Stimulated activated memory B cell treated with anti-CD40 and anti-IgM and Interleukin-4, amounts not matched to agents 10 μg/mL and 1 μg/mL and 100 μg/mL, for 72 hours (primary cell): ENCODE results near the gene ADH7.
"Not testable (repeated sequence)": the region's sequence is repeated elsewhere in the genome, so short reads cannot be mapped to it uniquely, and the experiment has no call there.

Source experiments
- ATAC-seq: fragments of 150-1000 bp; cut with Tn5 transposase; 2 replicates; pipeline ENCODE4 v1.10.0; 2021
- H3K27ac Mint-ChIP-seq: one replicate; pipeline ENCODE4 v1.8.0; 2022; ENCODE audit warnings: mild to moderate bottlenecking, mixed read lengths
- H3K27me3 Mint-ChIP-seq: one replicate; pipeline ENCODE4 v1.8.0; 2022; ENCODE audit warnings: mixed read lengths
- H3K36me3 Mint-ChIP-seq: one replicate; pipeline ENCODE4 v1.8.0; 2022; ENCODE audit warnings: mixed read lengths
- H3K4me1 Mint-ChIP-seq: one replicate; pipeline ENCODE4 v1.8.0; 2022; ENCODE audit warnings: mixed read lengths
- H3K4me3 Mint-ChIP-seq: one replicate; pipeline ENCODE4 v1.8.0; 2022; ENCODE audit warnings: mild to moderate bottlenecking, moderate library complexity, mixed read lengths
- H3K9me3 Mint-ChIP-seq: one replicate; pipeline ENCODE4 v1.8.0; 2022; ENCODE audit warnings: mixed read lengths

ADH7 gene

GRCh38 chr4:99403380-99404184 lies 31.6 kb downstream of the ADH7 start:
- Mint-ChIP-seq H3K4me3 (no peak overlapping the region), H3K36me3 (no peaks in the 10 kb centered on the region), H3K9me3 (no peaks in the 10 kb centered on the region), H3K4me1 (peaks cover 15% of the 10 kb centered on the region), H3K27me3 (no peaks in the 10 kb centered on the region), H3K27ac (no peak overlapping the region)
- ATAC-seq: no peak

DNA sequence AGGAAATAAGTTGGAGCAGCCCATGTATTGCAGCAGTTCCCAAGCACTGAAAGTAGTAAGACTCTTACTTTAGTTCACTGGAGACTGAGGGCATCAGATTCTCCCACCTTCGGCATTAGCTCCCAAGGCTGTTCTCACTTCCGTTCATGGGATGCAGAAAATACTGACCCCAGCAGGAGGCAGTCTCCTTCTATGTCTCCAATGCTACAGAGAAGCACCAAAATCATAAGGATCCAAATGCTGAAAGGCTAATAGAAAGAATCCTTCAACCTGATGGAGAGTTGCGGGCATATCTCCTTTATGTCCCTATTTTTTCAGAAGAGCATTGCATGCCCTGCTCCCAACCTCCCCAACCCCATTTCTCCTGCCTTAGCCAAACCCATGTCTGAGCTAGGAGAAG lies 32.4 kb downstream of the ADH7 start:
- ATAC-seq: no peak
- Mint-ChIP-seq H3K4me1 (peaks cover 15% of the 10 kb centered on the region), H3K27ac (no peak overlapping the region), H3K4me3 (no peak overlapping the region), H3K36me3 (no peaks in the 10 kb centered on the region), H3K9me3 (no peaks in the 10 kb centered on the region), H3K27me3 (no peaks in the 10 kb centered on the region)

DNA sequence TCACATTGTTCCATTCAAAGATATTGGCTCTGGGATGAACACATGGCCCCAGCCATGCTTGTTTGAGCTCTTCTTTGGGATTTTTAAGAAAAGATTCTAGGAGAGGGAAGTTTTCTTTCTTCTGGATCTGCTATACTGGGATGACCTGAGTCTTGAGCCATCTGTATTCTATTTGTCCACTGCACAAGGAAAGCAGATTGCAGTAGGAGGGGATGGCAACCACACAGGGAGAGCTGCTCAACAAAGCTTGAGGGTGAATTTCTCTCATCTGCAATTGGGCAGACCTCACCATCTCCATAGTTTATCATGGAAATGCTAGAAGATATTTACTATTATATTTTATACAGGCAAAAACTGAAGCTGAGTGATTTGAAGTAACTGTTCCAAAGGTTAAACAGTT lies 34.3 kb downstream of the ADH7 start:
- Mint-ChIP-seq H3K27ac (no peak overlapping the region), H3K9me3 (no peaks in the 10 kb centered on the region), H3K36me3 (no peaks in the 10 kb centered on the region), H3K4me3 (no peak overlapping the region), H3K27me3 (no peaks in the 10 kb centered on the region), H3K4me1 (peaks cover 15% of the 10 kb centered on the region)
- ATAC-seq: no peak

DNA sequence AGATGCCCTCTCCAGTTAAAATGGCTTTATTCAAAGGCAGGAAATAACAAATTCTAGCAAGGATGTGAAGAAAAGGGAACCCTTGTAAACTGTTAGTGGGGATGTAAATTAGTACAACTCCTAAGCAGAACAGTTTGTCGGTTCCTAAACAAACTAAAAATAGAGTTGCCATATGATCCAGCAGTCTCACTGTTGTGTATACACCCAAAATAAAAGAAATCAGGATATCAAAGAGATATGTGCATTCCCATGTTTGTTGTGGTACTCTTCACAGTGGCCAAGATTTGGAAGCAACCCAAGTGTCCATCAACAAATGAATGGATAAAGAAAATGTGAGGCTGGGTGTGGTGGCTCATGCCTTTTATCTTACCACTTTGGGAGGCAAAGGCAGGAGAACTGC lies 36.1 kb downstream of the ADH7 start:
- Mint-ChIP-seq H3K27ac (no peak overlapping the region), H3K36me3 (no peaks in the 10 kb centered on the region)

GRCh38 chr4:99395595-99396364 lies 39.4 kb downstream of the ADH7 start:
- ATAC-seq: no peak
- H3K9me3 Mint-ChIP-seq: peaks cover 6% of the 10 kb centered on the region

More for the DNA sequence above, 36.1 kb downstream of the ADH7 start:
- no peaks in the 10 kb centered on the region for H3K9me3 Mint-ChIP-seq
- no peaks in the 10 kb centered on the region for H3K4me1 Mint-ChIP-seq
- no peaks in the 10 kb centered on the region for H3K27me3 Mint-ChIP-seq
- H3K4me3 Mint-ChIP-seq: no peak overlapping the region
- no peak for ATAC-seq

GRCh38 chr4:99394896-99395295 lies 40.2 kb downstream of the ADH7 start:
- Mint-ChIP-seq H3K4me3 (no peak overlapping the region), H3K4me1 (no peaks in the 10 kb centered on the region), H3K36me3 (no peaks in the 10 kb centered on the region), H3K27me3 (peaks cover 9% of the 10 kb centered on the region), H3K27ac (no peak overlapping the region), H3K9me3 (peaks cover 7% of the 10 kb centered on the region)
- ATAC-seq: no peak

More at GRCh38 chr4:99395595-99396364, 39.4 kb downstream of the ADH7 start:
- H3K36me3 Mint-ChIP-seq: no peaks in the 10 kb centered on the region
- no peaks in the 10 kb centered on the region for H3K4me1 Mint-ChIP-seq
- no peak overlapping the region for H3K4me3 Mint-ChIP-seq
- no peak overlapping the region for H3K27ac Mint-ChIP-seq
- peaks cover 9% of the 10 kb centered on the region for H3K27me3 Mint-ChIP-seq

DNA sequence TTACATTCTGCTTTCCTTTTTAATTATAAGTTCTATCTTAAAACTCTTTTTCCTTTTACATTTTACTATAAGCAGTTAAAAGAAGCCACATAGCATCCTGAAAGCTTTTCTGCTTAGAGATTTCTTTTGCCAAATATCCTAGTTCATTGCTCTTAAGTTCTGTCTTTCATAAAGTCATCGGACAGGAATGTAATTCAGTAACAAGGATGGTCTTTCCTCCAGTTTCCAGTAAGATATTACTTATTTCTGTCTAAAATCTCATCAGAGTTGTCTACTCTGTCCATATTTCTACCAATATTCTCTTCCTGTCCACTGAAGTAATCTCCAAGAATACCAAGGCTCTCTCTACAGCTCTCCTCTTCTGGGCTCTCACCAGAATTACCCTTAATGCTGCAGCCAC lies 45.1 kb downstream of the ADH7 start:
- no peaks in the 10 kb centered on the region for H3K36me3 Mint-ChIP-seq
- H3K4me3 Mint-ChIP-seq: no peak overlapping the region
- ATAC-seq: no peak
- H3K27me3 Mint-ChIP-seq: peaks cover 9% of the 10 kb centered on the region
- H3K27ac Mint-ChIP-seq: no peak overlapping the region
- no peaks in the 10 kb centered on the region for H3K4me1 Mint-ChIP-seq
- peaks cover 7% of the 10 kb centered on the region for H3K9me3 Mint-ChIP-seq

DNA sequence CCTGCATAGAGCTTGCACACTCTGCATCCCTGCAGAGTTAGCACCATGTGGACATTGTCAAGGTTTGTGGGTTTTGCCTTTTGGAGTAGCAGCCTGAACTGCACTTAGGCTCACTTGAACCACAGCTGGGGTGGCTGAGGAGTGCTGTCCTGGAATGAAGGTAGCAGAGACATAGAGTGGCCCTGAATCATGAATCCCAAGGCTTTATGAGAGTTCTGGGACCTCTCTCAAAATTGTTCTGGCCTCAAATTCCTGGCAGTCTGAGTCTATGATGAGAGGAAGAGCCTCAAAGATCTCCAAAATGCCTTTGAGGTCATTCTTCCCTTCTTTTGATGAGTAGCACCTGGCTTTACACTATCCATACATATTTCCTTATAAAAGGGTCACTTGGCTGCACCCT lies 45.5 kb downstream of the ADH7 start:
- no peak for ATAC-seq
- no peaks in the 10 kb centered on the region for H3K4me1 Mint-ChIP-seq
- H3K9me3 Mint-ChIP-seq: peaks cover 7% of the 10 kb centered on the region
- H3K36me3 Mint-ChIP-seq: no peaks in the 10 kb centered on the region
- H3K27me3 Mint-ChIP-seq: peaks cover 9% of the 10 kb centered on the region
- H3K4me3 Mint-ChIP-seq: no peak overlapping the region
- no peak overlapping the region for H3K27ac Mint-ChIP-seq

- H3K9me3 Mint-ChIP-seq: no peaks in the 10 kb centered on the region
- H3K36me3 Mint-ChIP-seq: no peaks in the 10 kb centered on the region
- no peak overlapping the region for H3K27ac Mint-ChIP-seq
- ATAC-seq: no peak
- peaks cover 15% of the 10 kb centered on the region for H3K27me3 Mint-ChIP-seq
- H3K4me3 Mint-ChIP-seq: no peak overlapping the region
- no peaks in the 10 kb centered on the region for H3K4me1 Mint-ChIP-seq
Measured at GRCh38 chr4:99383833-99384392, 51.2 kb downstream of the ADH7 start.

DNA sequence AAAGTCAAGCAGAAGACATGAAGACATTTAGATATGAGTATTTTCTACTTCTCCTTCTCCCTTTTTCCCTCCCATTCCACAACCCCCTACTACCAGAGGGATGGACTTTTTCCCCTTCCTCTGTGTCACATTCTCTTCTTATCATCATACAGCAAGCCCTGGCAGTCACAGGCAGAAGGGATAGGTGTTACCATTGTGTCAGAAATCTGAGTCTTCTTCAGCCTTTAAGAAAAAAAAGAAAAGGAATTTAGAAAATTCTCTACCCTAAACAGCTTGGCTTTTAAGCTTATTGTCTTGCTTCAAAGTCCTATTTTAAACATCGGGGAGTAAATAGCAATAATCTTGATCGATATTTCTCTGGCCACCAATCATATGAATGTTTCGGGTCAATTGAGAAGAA lies 51.7 kb downstream of the ADH7 start:
- Mint-ChIP-seq H3K36me3 (no peaks in the 10 kb centered on the region), H3K27ac (no peak overlapping the region), H3K4me1 (no peaks in the 10 kb centered on the region), H3K27me3 (peaks cover 15% of the 10 kb centered on the region), H3K9me3 (no peaks in the 10 kb centered on the region), H3K4me3 (no peak overlapping the region)
- ATAC-seq: no peak

DNA sequence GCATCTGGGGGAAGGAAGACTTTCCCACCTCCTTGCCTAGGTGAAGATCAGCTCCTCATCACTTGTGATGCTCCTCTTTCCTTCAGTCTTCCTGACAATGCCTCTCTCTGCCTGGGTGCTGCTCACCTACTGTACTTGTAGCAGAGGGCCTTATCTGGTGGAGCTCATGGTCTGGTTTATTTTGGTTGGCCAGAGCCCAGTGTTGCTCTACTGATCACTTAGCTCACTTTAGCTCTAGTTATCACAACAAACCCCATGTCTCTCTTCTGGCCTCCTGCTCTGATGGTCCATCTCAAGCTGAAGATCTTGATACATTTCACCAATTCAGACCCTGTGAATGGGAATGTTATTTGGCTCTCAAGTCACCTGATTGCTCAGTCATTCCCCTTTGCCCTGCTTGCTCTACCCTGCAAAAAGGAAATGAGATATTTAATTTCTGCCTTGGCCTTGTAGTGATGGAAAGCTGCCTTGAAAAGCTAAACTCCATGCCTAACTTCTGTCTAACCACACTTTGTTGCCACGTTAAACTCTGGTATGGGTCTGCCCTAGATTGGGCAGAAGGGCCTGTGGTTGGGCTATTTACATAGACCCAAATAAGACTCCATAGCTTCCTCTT lies 52.3 kb downstream of the ADH7 start:
- Mint-ChIP-seq H3K27me3 (peaks cover 15% of the 10 kb centered on the region), H3K27ac (no peak overlapping the region), H3K4me3 (no peak overlapping the region), H3K4me1 (no peaks in the 10 kb centered on the region), H3K36me3 (no peaks in the 10 kb centered on the region), H3K9me3 (no peaks in the 10 kb centered on the region)
- ATAC-seq: no peak

- Mint-ChIP-seq H3K36me3 (no peaks in the 10 kb centered on the region), H3K27ac (no peak overlapping the region), H3K27me3 (peaks cover 15% of the 10 kb centered on the region), H3K4me1 (no peaks in the 10 kb centered on the region), H3K4me3 (no peak overlapping the region), H3K9me3 (no peaks in the 10 kb centered on the region)
- no peak for ATAC-seq
Measured at GRCh38 chr4:99381588-99382175, 53.5 kb downstream of the ADH7 start.

GRCh38 chr4:99379571-99379970 lies 55.6 kb downstream of the ADH7 start:
- Mint-ChIP-seq H3K9me3 (peaks cover 4% of the 10 kb centered on the region), H3K27me3 (peaks cover 25% of the 10 kb centered on the region), H3K4me1 (no peaks in the 10 kb centered on the region)

GRCh38 chr4:99378876-99379275 lies 56.3 kb downstream of the ADH7 start:
- H3K27me3 Mint-ChIP-seq: peaks cover 25% of the 10 kb centered on the region
- no peak overlapping the region for H3K27ac Mint-ChIP-seq
- H3K36me3 Mint-ChIP-seq: peaks cover 6% of the 10 kb centered on the region
- no peak overlapping the region for H3K4me3 Mint-ChIP-seq
- H3K4me1 Mint-ChIP-seq: no peaks in the 10 kb centered on the region
- H3K9me3 Mint-ChIP-seq: peaks cover 6% of the 10 kb centered on the region
- no peak for ATAC-seq

More at GRCh38 chr4:99379571-99379970, 55.6 kb downstream of the ADH7 start:
- peaks cover 6% of the 10 kb centered on the region for H3K36me3 Mint-ChIP-seq
- no peak overlapping the region for H3K4me3 Mint-ChIP-seq
- H3K27ac Mint-ChIP-seq: no peak overlapping the region
- no peak for ATAC-seq

DNA sequence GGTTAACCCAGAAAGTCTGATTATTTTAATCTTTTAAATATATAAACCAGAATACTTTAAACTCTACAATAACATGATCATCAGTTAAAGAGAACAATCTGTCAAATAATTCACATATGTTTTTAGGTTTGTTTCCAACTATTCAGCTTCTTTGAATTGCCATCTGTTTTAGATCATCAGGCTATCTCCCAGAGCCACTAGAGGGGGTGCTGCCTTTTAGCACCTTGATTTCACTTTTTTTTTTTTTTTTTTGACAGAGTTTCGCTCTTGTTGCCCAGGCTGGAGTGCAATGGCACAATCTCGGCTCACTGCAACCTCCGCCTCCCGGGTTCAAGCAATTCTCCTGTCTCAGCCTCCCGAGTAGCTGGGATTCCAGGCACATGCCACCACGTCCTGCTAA lies 57.8 kb downstream of the ADH7 start:
- not testable (repeated sequence) for H3K36me3 Mint-ChIP-seq, H3K27ac Mint-ChIP-seq, ATAC-seq, H3K4me3 Mint-ChIP-seq, H3K9me3 Mint-ChIP-seq, H3K4me1 Mint-ChIP-seq
- peaks cover 11% of the 10 kb centered on the region for H3K27me3 Mint-ChIP-seq
